ENCODE measurements around the gene S100PBP.

S100PBP gene

GRCh38 chr1:32887623-32888022 lies 70.2 kb downstream of the S100PBP start:
- no peak for DNase-seq (ENCODE audit: low spot score)

- DNase-seq (ENCODE audit: low spot score), result no peak
These were observed 70.7 kb downstream of the S100PBP start for GRCh38 chr1:32888134-32888533.

GRCh38 chr1:32888677-32889420 lies 71.4 kb downstream of the S100PBP start:
- no peak for DNase-seq (ENCODE audit: low spot score)

GRCh38 chr1:32889731-32890278 lies 72.4 kb downstream of the S100PBP start:
- DNase-seq (ENCODE audit: low spot score), result no peak

- DNase-seq (ENCODE audit: low spot score), result no peak
These were observed 73.2 kb downstream of the S100PBP start for GRCh38 chr1:32890516-32891240.

- DNase-seq (ENCODE audit: low spot score), result no peak
These were observed 73.8 kb downstream of the S100PBP start for GRCh38 chr1:32891241-32891570.

- DNase-seq (ENCODE audit: low spot score), result no peak
These were observed 74.2 kb downstream of the S100PBP start for GRCh38 chr1:32891630-32892029.

GRCh38 chr1:32892368-32893197 lies 75.1 kb downstream of the S100PBP start:
- peak; percentile 44 for DNase-seq (ENCODE audit: low spot score)

- DNase-seq (ENCODE audit: low spot score), result peak; percentile 41
These were observed 76.0 kb downstream of the S100PBP start for GRCh38 chr1:32893198-32894018.

- no peak for DNase-seq (ENCODE audit: low spot score)
These were observed 76.7 kb downstream of the S100PBP start for GRCh38 chr1:32894019-32894600.

- DNase-seq (ENCODE audit: low spot score), result no peak
These were observed 77.2 kb downstream of the S100PBP start for GRCh38 chr1:32894681-32895080.

GRCh38 chr1:32895325-32896215 lies 78.1 kb downstream of the S100PBP start:
- no peak for DNase-seq (ENCODE audit: low spot score)

- DNase-seq (ENCODE audit: low spot score), result no peak
These were observed 79.0 kb downstream of the S100PBP start for GRCh38 chr1:32896451-32896850.

- no peak for DNase-seq (ENCODE audit: low spot score)
These were observed 79.9 kb downstream of the S100PBP start for GRCh38 chr1:32897082-32898049.

- DNase-seq (ENCODE audit: low spot score), result no peak
These were observed 80.6 kb downstream of the S100PBP start for GRCh38 chr1:32898056-32898455.

GRCh38 chr1:32898958-32899357 lies 81.5 kb downstream of the S100PBP start:
- no peak for DNase-seq (ENCODE audit: low spot score)

- DNase-seq (ENCODE audit: low spot score), result no peak
These were observed 82.3 kb downstream of the S100PBP start for GRCh38 chr1:32899586-32900296.

- DNase-seq (ENCODE audit: low spot score), result no peak
These were observed 83.0 kb downstream of the S100PBP start for GRCh38 chr1:32900371-32900955.
